ENCODE data around the gene PSMF1. TPM values are rescaled to one million over a fixed set of nuclear protein-coding genes. Genes with fewer than 3 reads are reported as not detected.

PSMF1 gene
- total and polyA plus RNA-seq, 4 donors = 37.5 to 161 (median 68.2) TPM

GRCh38 chr20:1166948-1167720 lies 48.7 kb downstream of the PSMF1 start:
- no peak overlapping the region for H3K9ac ChIP-seq (ENCODE audit: insufficient read depth in 1 of 2, low read length in 2 of 2)
- no peak for TF ChIP-seq CTCF (IDR thresholded peaks at IDR 0.05; ENCODE audit: control extremely low read depth, extremely low read depth)
- DNase-seq (no peak), ATAC-seq (ENCODE audit: insufficient read depth, low FRiP score) (no peak)
- no peaks in the 10 kb centered on the region for H3K4me1 ChIP-seq (ENCODE audit: control insufficient read depth in 5 of 5, insufficient read depth in 5 of 5, low read length in 5 of 5)
- H3K9me3 ChIP-seq (ENCODE audit: control insufficient read depth in 4 of 4, insufficient read depth in 3 of 4, low read length in 3 of 4) = no peaks in the 10 kb centered on the region
- no peak overlapping the region for H3K4me3 ChIP-seq
- 91% methylated on average over 1 of the region's 1 CpG for WGBS, 2 donors
- H3K36me3 ChIP-seq (ENCODE audit: control insufficient read depth in 4 of 4, insufficient read depth in 4 of 4, low read length in 4 of 4) = peaks cover 19 to 57% (median 46%) of the 10 kb centered on the region in 4 donors
- H3K27me3 ChIP-seq (ENCODE audit: control insufficient read depth in 3 of 3, insufficient read depth in 3 of 3, low read length in 2 of 3) = no peaks in the 10 kb centered on the region
- no peak overlapping the region for H3K27ac ChIP-seq (ENCODE audit: low read depth in 1 of 2, low read length in 1 of 2)

- 95 to 97% methylated on average over 5 of the region's 5 CpGs for WGBS, 2 donors
- no peak for DNase-seq
- TF ChIP-seq CTCF (IDR thresholded peaks at IDR 0.05; ENCODE audit: control extremely low read depth, extremely low read depth) = no peak
- ATAC-seq (ENCODE audit: insufficient read depth, low FRiP score) = no peak
- Histone ChIP-seq H3K36me3 (ENCODE audit: control insufficient read depth in 4 of 4, insufficient read depth in 4 of 4, low read length in 4 of 4) (peaks cover 22 to 57% (median 45%) of the 10 kb centered on the region in 4 donors), H3K9ac (ENCODE audit: insufficient read depth in 1 of 2, low read length in 2 of 2) (no peak overlapping the region), H3K27me3 (ENCODE audit: control insufficient read depth in 3 of 3, insufficient read depth in 3 of 3, low read length in 2 of 3) (no peaks in the 10 kb centered on the region), H3K9me3 (ENCODE audit: control insufficient read depth in 4 of 4, insufficient read depth in 3 of 4, low read length in 3 of 4) (no peaks in the 10 kb centered on the region), H3K4me3 (no peak overlapping the region), H3K27ac (ENCODE audit: low read depth in 1 of 2, low read length in 1 of 2) (no peak overlapping the region), H3K4me1 (ENCODE audit: control insufficient read depth in 5 of 5, insufficient read depth in 5 of 5, low read length in 5 of 5) (no peaks in the 10 kb centered on the region)
Measured at GRCh38 chr20:1169224-1169623, 50.8 kb downstream of the PSMF1 start.

- H3K9ac ChIP-seq (ENCODE audit: insufficient read depth in 1 of 2, low read length in 2 of 2) = no peak overlapping the region
- TF ChIP-seq CTCF (IDR thresholded peaks at IDR 0.05; ENCODE audit: control extremely low read depth, extremely low read depth) = no peak
- no peaks in the 10 kb centered on the region for H3K27me3 ChIP-seq (ENCODE audit: control insufficient read depth in 3 of 3, insufficient read depth in 3 of 3, low read length in 2 of 3)
- no peaks in the 10 kb centered on the region for H3K4me1 ChIP-seq (ENCODE audit: control insufficient read depth in 5 of 5, insufficient read depth in 5 of 5, low read length in 5 of 5)
- peaks cover 12 to 52% (median 44%) of the 10 kb centered on the region in 4 donors for H3K36me3 ChIP-seq (ENCODE audit: control insufficient read depth in 4 of 4, insufficient read depth in 4 of 4, low read length in 4 of 4)
- H3K27ac ChIP-seq (ENCODE audit: low read depth in 1 of 2, low read length in 1 of 2) = no peak overlapping the region
- H3K4me3 ChIP-seq = no peak overlapping the region
- no peaks in the 10 kb centered on the region for H3K9me3 ChIP-seq (ENCODE audit: control insufficient read depth in 4 of 4, insufficient read depth in 3 of 4, low read length in 3 of 4)
- DNase-seq (peak; percentile 38 to 64 (median 46)), ATAC-seq (ENCODE audit: insufficient read depth, low FRiP score) (no peak)
- 69 to 88% methylated on average over 4 of the region's 4 CpGs for WGBS, 2 donors
Measured at GRCh38 chr20:1171461-1172093, 53.2 kb downstream of the PSMF1 start.
